Loucy (cell line): ENCODE results near the gene DCAF7.

Experiments used
- EZH2phosphoT487 ChIP-seq: fragments of 200-600 bp; IDR thresholded peaks from 2 replicates; pipeline ENCODE4 v1.6.1; 2018; ENCODE audit warnings: antibody characterized with exemption, mild to moderate bottlenecking, moderate library complexity, borderline replicate concordance
- TF ChIP-seq, protein P1 (sequence below): fragments of 200-600 bp; sonication (generic); conservative IDR thresholded peaks from 2 replicates; pipeline ENCODE4 v1.5.1; 2014; ENCODE audit warnings: mild to moderate bottlenecking, antibody characterized with exemption, low read length

DNA sequence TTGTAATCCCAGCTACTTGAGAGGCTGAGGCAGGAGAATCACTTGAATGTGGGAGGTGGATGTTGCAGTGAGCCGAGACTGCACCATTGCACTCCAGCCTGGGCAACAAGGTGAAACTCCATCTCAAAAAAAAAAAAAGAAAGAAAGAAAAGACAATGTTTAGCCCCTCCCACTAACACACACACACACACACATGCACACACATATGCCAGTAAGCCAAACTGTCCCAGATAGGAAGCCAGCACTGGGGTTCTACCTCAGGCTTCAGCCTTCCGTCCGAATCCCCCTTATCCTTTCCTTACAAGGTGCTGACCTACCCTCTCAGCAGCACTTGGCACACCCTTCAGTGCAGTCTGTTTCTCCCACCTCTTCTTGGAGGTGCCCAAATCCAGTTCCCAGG, 35.8 kb upstream of the DCAF7 start:
- TF ChIP-seq, protein P1, sequence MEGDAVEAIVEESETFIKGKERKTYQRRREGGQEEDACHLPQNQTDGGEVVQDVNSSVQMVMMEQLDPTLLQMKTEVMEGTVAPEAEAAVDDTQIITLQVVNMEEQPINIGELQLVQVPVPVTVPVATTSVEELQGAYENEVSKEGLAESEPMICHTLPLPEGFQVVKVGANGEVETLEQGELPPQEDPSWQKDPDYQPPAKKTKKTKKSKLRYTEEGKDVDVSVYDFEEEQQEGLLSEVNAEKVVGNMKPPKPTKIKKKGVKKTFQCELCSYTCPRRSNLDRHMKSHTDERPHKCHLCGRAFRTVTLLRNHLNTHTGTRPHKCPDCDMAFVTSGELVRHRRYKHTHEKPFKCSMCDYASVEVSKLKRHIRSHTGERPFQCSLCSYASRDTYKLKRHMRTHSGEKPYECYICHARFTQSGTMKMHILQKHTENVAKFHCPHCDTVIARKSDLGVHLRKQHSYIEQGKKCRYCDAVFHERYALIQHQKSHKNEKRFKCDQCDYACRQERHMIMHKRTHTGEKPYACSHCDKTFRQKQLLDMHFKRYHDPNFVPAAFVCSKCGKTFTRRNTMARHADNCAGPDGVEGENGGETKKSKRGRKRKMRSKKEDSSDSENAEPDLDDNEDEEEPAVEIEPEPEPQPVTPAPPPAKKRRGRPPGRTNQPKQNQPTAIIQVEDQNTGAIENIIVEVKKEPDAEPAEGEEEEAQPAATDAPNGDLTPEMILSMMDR, result no peak
- TF ChIP-seq EZH2phosphoT487, result no peak
